ENCODE data around the gene C3orf22. TPM values are rescaled to one million over a fixed set of nuclear protein-coding genes. Genes with fewer than 3 reads are reported as not detected.
A peak's percentile ranks its signal among the peaks of the same experiment; 100 is the strongest.

The C3orf22 gene
- total RNA-seq, 2 donors from 2014 or later = not detected

- H3K4me3 Mint-ChIP-seq = no peak overlapping the region
- H3K27ac Mint-ChIP-seq = no peak overlapping the region
- ATAC-seq (replicated peaks in 1 of 2) = no peak
- H3K36me3 Mint-ChIP-seq (ENCODE audit: insufficient read depth in 2 of 2) = no peaks in the 10 kb centered on the region
- no peak for DNase-seq
- peaks cover 7% of the 10 kb centered on the region for H3K4me1 Mint-ChIP-seq (ENCODE audit: low read depth)
- H3K27me3 Mint-ChIP-seq (ENCODE audit: low read depth) = peaks cover 8% of the 10 kb centered on the region
- H3K9me3 Mint-ChIP-seq = peaks cover 0 to 3% of the 10 kb centered on the region in 2 donors
These were observed 14.0 kb downstream of the C3orf22 start for GRCh38 chr3:126544596-126545281.

- no peak for DNase-seq
- no peak overlapping the region for H3K27ac Mint-ChIP-seq
- peaks cover 7% of the 10 kb centered on the region for H3K4me1 Mint-ChIP-seq (ENCODE audit: low read depth)
- H3K4me3 Mint-ChIP-seq = no peak overlapping the region
- no peak for ATAC-seq (replicated peaks in 1 of 2)
- H3K36me3 Mint-ChIP-seq (ENCODE audit: insufficient read depth in 2 of 2) = no peaks in the 10 kb centered on the region
- H3K27me3 Mint-ChIP-seq (ENCODE audit: low read depth) = no peaks in the 10 kb centered on the region
- H3K9me3 Mint-ChIP-seq = peaks cover 0 to 4% of the 10 kb centered on the region in 2 donors
These were observed 15.2 kb downstream of the C3orf22 start for GRCh38 chr3:126543457-126544061.

GRCh38 chr3:126542340-126543241, 16.1 kb downstream of the C3orf22 start:
- Mint-ChIP-seq H3K27ac (no peak overlapping the region), H3K9me3 (peaks cover 0 to 4% of the 10 kb centered on the region in 2 donors), H3K4me1 (ENCODE audit: low read depth) (peaks cover 7% of the 10 kb centered on the region), H3K27me3 (ENCODE audit: low read depth) (no peaks in the 10 kb centered on the region), H3K36me3 (ENCODE audit: insufficient read depth in 2 of 2) (no peaks in the 10 kb centered on the region), H3K4me3 (no peak overlapping the region)
- DNase-seq (no peak), ATAC-seq (replicated peaks in 1 of 2) (no peak)

GRCh38 chr3:126541628-126542339, 16.9 kb downstream of the C3orf22 start:
- Mint-ChIP-seq H3K27me3 (ENCODE audit: low read depth) (no peaks in the 10 kb centered on the region), H3K27ac (no peak overlapping the region), H3K9me3 (peaks cover 0 to 4% of the 10 kb centered on the region in 2 donors), H3K4me1 (ENCODE audit: low read depth) (peaks cover 7% of the 10 kb centered on the region), H3K36me3 (ENCODE audit: insufficient read depth in 2 of 2) (no peaks in the 10 kb centered on the region), H3K4me3 (no peak overlapping the region)
- no peak for ATAC-seq (replicated peaks in 1 of 2)
- no peak for DNase-seq

GRCh38 chr3:126540951-126541627, 17.6 kb downstream of the C3orf22 start:
- Mint-ChIP-seq H3K36me3 (ENCODE audit: insufficient read depth in 2 of 2) (no peaks in the 10 kb centered on the region), H3K4me1 (ENCODE audit: low read depth) (peaks cover 7% of the 10 kb centered on the region), H3K4me3 (no peak overlapping the region), H3K9me3 (peaks cover 0 to 4% of the 10 kb centered on the region in 2 donors), H3K27me3 (ENCODE audit: low read depth) (no peaks in the 10 kb centered on the region), H3K27ac (no peak overlapping the region)
- ATAC-seq (replicated peaks in 1 of 2) = no peak
- no peak for DNase-seq

- no peak overlapping the region for H3K27ac Mint-ChIP-seq
These were observed 18.3 kb downstream of the C3orf22 start for GRCh38 chr3:126540342-126540849.

GRCh38 chr3:126539558-126540250, 19.0 kb downstream of the C3orf22 start:
- no peaks in the 10 kb centered on the region for H3K36me3 Mint-ChIP-seq (ENCODE audit: insufficient read depth in 2 of 2)
- ATAC-seq (replicated peaks in 1 of 2) = no peak
- H3K4me3 Mint-ChIP-seq = no peak overlapping the region
- DNase-seq = no peak
- H3K27me3 Mint-ChIP-seq (ENCODE audit: low read depth) = peaks cover 1% of the 10 kb centered on the region
- no peak overlapping the region for H3K27ac Mint-ChIP-seq
- H3K4me1 Mint-ChIP-seq (ENCODE audit: low read depth) = peaks cover 7% of the 10 kb centered on the region
- H3K9me3 Mint-ChIP-seq = peaks cover 0 to 4% of the 10 kb centered on the region in 2 donors

More at GRCh38 chr3:126540342-126540849, 18.3 kb downstream of the C3orf22 start:
- Mint-ChIP-seq H3K4me3 (no peak overlapping the region), H3K36me3 (ENCODE audit: insufficient read depth in 2 of 2) (no peaks in the 10 kb centered on the region), H3K4me1 (ENCODE audit: low read depth) (peaks cover 7% of the 10 kb centered on the region), H3K9me3 (peaks cover 0 to 4% of the 10 kb centered on the region in 2 donors), H3K27me3 (ENCODE audit: low read depth) (no peaks in the 10 kb centered on the region)
- ATAC-seq (replicated peaks in 1 of 2) = peak in 1 of 2 donors; percentile 42
- DNase-seq = no peak

GRCh38 chr3:126538966-126539365, 19.8 kb downstream of the C3orf22 start:
- Mint-ChIP-seq H3K27me3 (ENCODE audit: low read depth) (peaks cover 9% of the 10 kb centered on the region), H3K36me3 (ENCODE audit: insufficient read depth in 2 of 2) (no peaks in the 10 kb centered on the region), H3K9me3 (peaks cover 0 to 4% of the 10 kb centered on the region in 2 donors), H3K4me3 (no peak overlapping the region), H3K27ac (no peak overlapping the region), H3K4me1 (ENCODE audit: low read depth) (peaks cover 7% of the 10 kb centered on the region)
- DNase-seq = no peak
- no peak for ATAC-seq (replicated peaks in 1 of 2)

GRCh38 chr3:126538316-126538715, 20.4 kb downstream of the C3orf22 start:
- no peak overlapping the region for H3K4me3 Mint-ChIP-seq
- no peaks in the 10 kb centered on the region for H3K36me3 Mint-ChIP-seq (ENCODE audit: insufficient read depth in 2 of 2)
- no peak for DNase-seq
- no peak overlapping the region for H3K27ac Mint-ChIP-seq
- H3K4me1 Mint-ChIP-seq (ENCODE audit: low read depth) = peaks cover 7% of the 10 kb centered on the region
- H3K9me3 Mint-ChIP-seq = peaks cover 0 to 4% of the 10 kb centered on the region in 2 donors
- ATAC-seq (replicated peaks in 1 of 2) = no peak
- peaks cover 13% of the 10 kb centered on the region for H3K27me3 Mint-ChIP-seq (ENCODE audit: low read depth)

GRCh38 chr3:126537730-126538281, 20.9 kb downstream of the C3orf22 start:
- Mint-ChIP-seq H3K4me3 (no peak overlapping the region), H3K36me3 (ENCODE audit: insufficient read depth in 2 of 2) (no peaks in the 10 kb centered on the region), H3K27me3 (ENCODE audit: low read depth) (peaks cover 13% of the 10 kb centered on the region), H3K4me1 (ENCODE audit: low read depth) (peaks cover 7% of the 10 kb centered on the region), H3K9me3 (peaks cover 0 to 4% of the 10 kb centered on the region in 2 donors), H3K27ac (no peak overlapping the region)
- ATAC-seq (replicated peaks in 1 of 2) (no peak), DNase-seq (no peak)

GRCh38 chr3:126537116-126537729, 21.5 kb downstream of the C3orf22 start:
- DNase-seq (no peak), ATAC-seq (replicated peaks in 1 of 2) (no peak)
- Mint-ChIP-seq H3K27me3 (ENCODE audit: low read depth) (peaks cover 13% of the 10 kb centered on the region), H3K36me3 (ENCODE audit: insufficient read depth in 2 of 2) (no peaks in the 10 kb centered on the region), H3K4me3 (no peak overlapping the region), H3K27ac (no peak overlapping the region), H3K9me3 (peaks cover 0 to 4% of the 10 kb centered on the region in 2 donors), H3K4me1 (ENCODE audit: low read depth) (peaks cover 7% of the 10 kb centered on the region)
